ENCODE results near the gene HCRTR2.
"Not testable (repeated sequence)": the region's sequence is repeated elsewhere in the genome, so short reads cannot be mapped to it uniquely, and the experiment has no call there.

Gene HCRTR2

DNA sequence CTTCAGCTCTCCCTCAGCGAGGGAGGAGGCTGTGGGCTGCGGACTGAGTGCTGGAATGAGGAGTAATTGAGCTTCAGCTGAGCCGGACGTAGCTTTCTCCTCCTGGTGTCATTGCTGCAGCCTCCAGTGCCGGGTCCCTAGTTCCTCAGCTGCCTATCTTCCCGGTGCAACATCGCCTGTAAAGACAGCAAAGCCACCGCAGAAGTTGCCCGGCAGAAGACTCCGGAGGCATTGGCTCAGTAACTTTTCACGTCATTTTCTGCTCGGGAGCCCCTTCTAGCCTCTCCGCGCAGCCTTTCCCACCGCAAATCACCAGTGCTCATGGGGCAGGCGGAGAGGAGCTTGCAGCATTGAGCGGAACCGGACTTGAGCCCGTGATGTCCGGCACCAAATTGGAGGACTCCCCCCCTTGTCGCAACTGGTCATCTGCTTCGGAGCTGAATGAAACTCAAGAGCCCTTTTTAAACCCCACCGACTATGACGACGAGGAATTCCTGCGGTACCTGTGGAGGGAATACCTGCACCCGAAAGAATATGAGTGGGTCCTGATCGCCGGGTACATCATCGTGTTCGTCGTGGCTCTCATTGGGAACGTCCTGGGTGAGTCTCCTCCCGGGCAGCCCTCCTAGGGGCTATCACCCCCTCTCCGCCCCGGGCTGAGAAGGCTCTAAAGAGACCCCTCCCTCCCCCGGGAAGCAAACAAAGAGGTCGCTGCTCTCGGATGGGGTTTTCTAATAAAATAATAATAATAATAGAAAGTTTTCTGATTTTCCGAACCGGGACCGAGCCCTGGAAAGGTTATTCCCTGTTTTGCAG lies at the start of gene HCRTR2:
Gene HCRTR2 (plus strand): TSS at position 305 of the 816 bp plus-strand sequence. CDS start 73 bp downstream, at position 378.
- no peaks in the 10 kb centered on the region for H3K27me3 ChIP-seq (ENCODE audit: control insufficient read depth, insufficient read depth, low read length)
- H3K9ac ChIP-seq (ENCODE audit: low read length) = no peak within 1 kb of the TSS
- H3K36me3 ChIP-seq (ENCODE audit: control insufficient read depth, insufficient read depth, low read length) = no peaks in the 10 kb centered on the region
- no peaks in the 10 kb centered on the region for H3K4me1 ChIP-seq (ENCODE audit: control insufficient read depth, insufficient read depth, low read length)
- peak within 1 kb of the TSS; percentile 45 for H3K4me3 ChIP-seq (ENCODE audit: low read length)
- no peak within 1 kb of the TSS for H3K27ac ChIP-seq (ENCODE audit: low read depth, low read length)

DNA sequence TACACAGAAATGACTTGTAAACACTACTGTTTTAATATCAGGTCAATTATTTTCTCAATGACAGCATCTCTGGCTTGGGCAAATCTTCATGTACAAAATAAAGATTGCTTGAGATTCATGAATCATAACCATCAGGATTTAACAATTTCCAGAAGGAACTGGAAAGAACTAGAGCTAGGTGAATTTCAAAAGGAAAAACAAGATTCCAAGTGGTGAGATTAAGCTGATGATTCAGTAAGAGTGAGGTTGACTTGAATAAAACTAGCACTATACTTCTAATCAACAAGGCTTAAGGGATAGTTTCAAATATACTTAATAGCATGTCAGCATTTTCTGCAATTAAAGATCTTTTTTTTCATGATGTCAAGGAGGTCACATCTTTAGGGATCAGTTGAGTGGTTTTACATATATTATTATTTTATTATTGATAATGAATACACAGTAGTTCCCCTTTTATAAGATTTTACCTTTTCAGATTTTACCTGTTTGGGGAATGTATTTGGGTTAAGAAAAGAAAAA lies 43.5 kb upstream of the HCRTR2 start:
- Histone ChIP-seq H3K36me3 (ENCODE audit: control insufficient read depth, insufficient read depth, low read length) (no peaks in the 10 kb centered on the region), H3K9ac (ENCODE audit: low read length) (no peak overlapping the region), H3K4me1 (ENCODE audit: control insufficient read depth, insufficient read depth, low read length) (no peaks in the 10 kb centered on the region), H3K27ac (ENCODE audit: low read depth, low read length) (no peak overlapping the region), H3K27me3 (ENCODE audit: control insufficient read depth, insufficient read depth, low read length) (no peaks in the 10 kb centered on the region), H3K4me3 (ENCODE audit: low read length) (no peak overlapping the region)

DNA sequence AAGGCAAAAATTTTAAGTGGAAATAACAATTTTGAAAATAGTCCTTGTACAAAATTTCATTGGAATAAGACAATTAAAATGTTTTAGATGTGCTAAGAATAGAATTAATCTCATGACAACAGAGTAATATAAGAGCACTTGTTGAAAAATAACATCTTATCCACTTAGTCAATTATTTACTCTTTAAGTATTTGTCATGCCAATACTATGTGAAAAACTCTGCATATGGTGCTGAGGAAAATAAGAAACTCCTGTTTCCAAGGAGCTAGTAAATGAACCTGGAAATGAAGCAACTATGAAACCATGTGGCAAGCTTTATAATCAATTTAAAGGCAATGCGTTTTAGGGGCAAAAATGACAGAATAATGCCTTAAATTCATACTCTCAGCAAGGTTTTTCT lies 42.7 kb upstream of the HCRTR2 start:
- no peak overlapping the region for H3K4me3 ChIP-seq (ENCODE audit: low read length)
- H3K36me3 ChIP-seq (ENCODE audit: control insufficient read depth, insufficient read depth, low read length) = no peaks in the 10 kb centered on the region
- H3K4me1 ChIP-seq (ENCODE audit: control insufficient read depth, insufficient read depth, low read length) = no peaks in the 10 kb centered on the region
- H3K27me3 ChIP-seq (ENCODE audit: control insufficient read depth, insufficient read depth, low read length) = no peaks in the 10 kb centered on the region
- H3K9ac ChIP-seq (ENCODE audit: low read length) = no peak overlapping the region
- H3K27ac ChIP-seq (ENCODE audit: low read depth, low read length) = no peak overlapping the region

DNA sequence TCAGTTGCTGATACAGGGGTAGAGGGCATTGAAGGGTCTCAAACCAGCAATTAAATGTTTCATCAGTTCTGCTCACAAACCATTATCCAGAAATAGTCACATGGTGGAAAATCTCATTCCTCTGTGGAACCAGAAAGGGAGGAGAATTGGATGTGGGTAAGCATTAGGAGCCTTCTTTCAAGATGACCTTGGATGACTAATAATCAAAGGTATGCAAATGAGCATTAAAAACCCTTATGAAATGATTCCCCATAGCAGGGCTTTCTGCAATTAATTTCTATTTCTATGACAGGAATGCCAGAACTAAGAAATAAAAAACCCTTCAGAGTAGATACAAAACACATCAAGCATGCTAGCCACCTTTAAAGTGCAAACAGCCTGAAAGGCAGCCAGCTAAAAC lies 37.4 kb upstream of the HCRTR2 start:
- H3K9ac ChIP-seq (ENCODE audit: low read length) = no peak overlapping the region
- H3K4me3 ChIP-seq (ENCODE audit: low read length) = no peak overlapping the region
- no peak overlapping the region for H3K27ac ChIP-seq (ENCODE audit: low read depth, low read length)
- H3K27me3 ChIP-seq (ENCODE audit: control insufficient read depth, insufficient read depth, low read length) = no peaks in the 10 kb centered on the region
- no peaks in the 10 kb centered on the region for H3K36me3 ChIP-seq (ENCODE audit: control insufficient read depth, insufficient read depth, low read length)
- H3K4me1 ChIP-seq (ENCODE audit: control insufficient read depth, insufficient read depth, low read length) = no peaks in the 10 kb centered on the region

DNA sequence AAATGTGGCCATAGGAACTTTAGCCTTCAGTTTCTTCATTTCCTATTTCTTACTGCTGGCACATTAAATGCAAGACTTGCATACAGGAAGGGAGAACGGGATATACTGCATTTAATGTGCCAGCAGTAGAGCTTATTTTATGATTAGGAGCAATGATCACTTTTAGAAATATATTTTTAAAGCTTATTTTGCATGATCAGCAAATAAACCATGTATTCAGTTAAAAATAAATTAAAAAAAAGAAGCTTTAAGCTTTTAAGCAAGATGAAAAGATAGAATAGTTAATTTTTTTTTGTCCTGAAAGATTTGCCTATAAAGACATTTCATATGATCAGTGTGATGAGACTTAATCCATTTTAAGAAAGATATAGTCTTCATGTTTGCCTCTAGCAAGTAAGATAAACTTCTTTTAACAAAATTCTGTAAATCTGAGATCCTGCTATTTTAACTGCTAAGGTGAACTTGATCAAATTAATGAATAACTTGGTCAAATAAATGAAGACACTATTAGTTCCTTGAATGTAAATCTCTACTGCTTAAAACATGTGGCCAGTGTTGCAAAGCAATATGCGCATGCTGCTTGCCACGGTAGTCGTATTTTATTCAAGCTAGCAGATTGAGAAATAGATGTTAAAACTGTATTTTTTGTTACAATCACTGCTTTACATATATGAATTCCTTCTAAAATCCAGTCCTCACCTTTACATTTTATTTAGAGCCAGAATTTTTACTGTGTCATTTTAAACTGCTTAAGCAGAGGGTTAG lies 36.2 kb upstream of the HCRTR2 start:
- Histone ChIP-seq H3K27ac (ENCODE audit: low read depth, low read length) (no peak overlapping the region), H3K9ac (ENCODE audit: low read length) (no peak overlapping the region), H3K36me3 (ENCODE audit: control insufficient read depth, insufficient read depth, low read length) (no peaks in the 10 kb centered on the region), H3K4me1 (ENCODE audit: control insufficient read depth, insufficient read depth, low read length) (no peaks in the 10 kb centered on the region), H3K27me3 (ENCODE audit: control insufficient read depth, insufficient read depth, low read length) (no peaks in the 10 kb centered on the region), H3K4me3 (ENCODE audit: low read length) (no peak overlapping the region)

DNA sequence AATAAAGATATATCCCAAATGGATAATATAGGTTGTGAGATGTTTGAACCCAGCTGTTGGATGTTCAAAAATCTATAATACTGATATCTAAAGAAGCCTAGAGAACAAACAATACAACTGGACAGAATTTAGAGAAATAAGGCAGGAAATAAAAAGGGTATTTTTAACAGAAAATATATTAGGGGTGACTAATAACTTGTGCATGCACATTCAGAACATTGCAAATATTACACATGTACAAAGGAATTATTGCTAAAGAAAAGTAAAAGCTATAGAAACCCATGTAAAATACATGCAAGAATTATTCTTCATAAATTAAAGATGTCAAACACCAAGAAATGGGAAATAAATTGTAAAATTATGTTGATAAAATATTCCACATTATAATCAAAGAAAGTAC lies 32.7 kb upstream of the HCRTR2 start:
- H3K4me1 ChIP-seq (ENCODE audit: control insufficient read depth, insufficient read depth, low read length) = no peaks in the 10 kb centered on the region
- H3K4me3 ChIP-seq (ENCODE audit: low read length) = no peak overlapping the region
- no peaks in the 10 kb centered on the region for H3K36me3 ChIP-seq (ENCODE audit: control insufficient read depth, insufficient read depth, low read length)
- H3K27me3 ChIP-seq (ENCODE audit: control insufficient read depth, insufficient read depth, low read length) = no peaks in the 10 kb centered on the region
- no peak overlapping the region for H3K27ac ChIP-seq (ENCODE audit: low read depth, low read length)
- H3K9ac ChIP-seq (ENCODE audit: low read length) = no peak overlapping the region

DNA sequence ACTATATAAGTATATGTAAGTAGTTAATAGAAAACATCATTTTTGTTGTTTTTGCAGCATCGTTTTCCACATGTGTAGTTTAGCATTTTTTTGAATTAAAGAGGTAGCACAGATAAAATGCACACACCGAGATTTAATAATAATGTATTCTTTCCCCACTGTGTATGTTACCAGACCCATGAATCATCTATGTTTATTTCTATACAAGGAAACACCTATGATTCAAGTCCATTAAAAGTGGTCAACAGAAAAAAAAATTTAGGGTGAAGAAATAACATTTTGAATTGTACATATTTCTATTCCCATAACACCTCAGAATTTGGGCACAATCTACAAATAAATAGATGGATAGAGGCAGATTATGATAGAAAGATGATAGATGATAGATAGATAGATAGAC lies 31.7 kb upstream of the HCRTR2 start:
- Histone ChIP-seq H3K4me1 (ENCODE audit: control insufficient read depth, insufficient read depth, low read length) (no peaks in the 10 kb centered on the region), H3K36me3 (ENCODE audit: control insufficient read depth, insufficient read depth, low read length) (no peaks in the 10 kb centered on the region), H3K4me3 (ENCODE audit: low read length) (no peak overlapping the region), H3K9ac (ENCODE audit: low read length) (no peak overlapping the region), H3K27me3 (ENCODE audit: control insufficient read depth, insufficient read depth, low read length) (no peaks in the 10 kb centered on the region), H3K27ac (ENCODE audit: low read depth, low read length) (no peak overlapping the region)

DNA sequence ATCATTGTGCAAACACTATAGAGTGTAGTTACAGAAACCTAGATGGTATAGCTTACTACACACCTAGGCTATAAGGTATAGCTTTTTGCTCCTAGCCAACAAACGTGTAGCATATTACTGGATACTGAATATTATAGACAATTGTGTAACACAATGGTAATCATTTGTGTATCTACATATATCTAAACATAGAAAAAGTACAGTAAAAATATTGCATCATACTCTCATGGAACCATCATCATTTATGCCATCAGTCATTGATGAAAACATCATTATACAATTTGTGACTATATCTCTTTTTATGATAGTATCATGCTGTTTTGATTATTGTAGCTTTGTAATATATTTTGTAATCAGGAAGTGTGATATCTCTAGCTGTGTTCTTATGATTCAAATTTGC lies 21.0 kb upstream of the HCRTR2 start:
- H3K27ac ChIP-seq (ENCODE audit: low read depth, low read length) = no peak overlapping the region
- H3K9ac ChIP-seq (ENCODE audit: low read length) = no peak overlapping the region
- H3K4me3 ChIP-seq (ENCODE audit: low read length) = no peak overlapping the region
- no peaks in the 10 kb centered on the region for H3K4me1 ChIP-seq (ENCODE audit: control insufficient read depth, insufficient read depth, low read length)
- no peaks in the 10 kb centered on the region for H3K27me3 ChIP-seq (ENCODE audit: control insufficient read depth, insufficient read depth, low read length)
- no peaks in the 10 kb centered on the region for H3K36me3 ChIP-seq (ENCODE audit: control insufficient read depth, insufficient read depth, low read length)

DNA sequence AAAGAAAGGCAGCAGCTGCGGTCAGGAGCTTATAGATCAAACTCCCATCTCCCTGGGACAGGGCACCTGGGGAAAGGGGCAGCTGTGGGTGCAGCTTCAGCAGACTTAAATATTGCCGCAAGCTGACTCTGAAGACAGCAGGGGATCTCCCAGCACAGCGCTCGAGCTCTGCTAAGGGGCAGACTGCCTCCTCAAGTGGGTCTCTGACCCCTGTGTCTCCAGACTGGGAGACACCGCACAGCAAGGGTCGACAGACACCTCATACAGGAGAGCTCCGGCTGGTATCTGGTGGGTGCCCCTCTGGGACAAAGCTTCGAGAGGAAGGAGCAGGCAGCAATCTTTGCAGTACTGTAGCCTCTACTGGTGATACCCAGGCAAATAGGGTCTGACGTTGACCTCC lies 15.5 kb upstream of the HCRTR2 start:
- not testable (repeated sequence) for H3K9ac ChIP-seq (ENCODE audit: low read length); H3K27me3 ChIP-seq (ENCODE audit: control insufficient read depth, insufficient read depth, low read length); H3K36me3 ChIP-seq (ENCODE audit: control insufficient read depth, insufficient read depth, low read length); H3K27ac ChIP-seq (ENCODE audit: low read depth, low read length); H3K4me3 ChIP-seq (ENCODE audit: low read length); H3K4me1 ChIP-seq (ENCODE audit: control insufficient read depth, insufficient read depth, low read length)

DNA sequence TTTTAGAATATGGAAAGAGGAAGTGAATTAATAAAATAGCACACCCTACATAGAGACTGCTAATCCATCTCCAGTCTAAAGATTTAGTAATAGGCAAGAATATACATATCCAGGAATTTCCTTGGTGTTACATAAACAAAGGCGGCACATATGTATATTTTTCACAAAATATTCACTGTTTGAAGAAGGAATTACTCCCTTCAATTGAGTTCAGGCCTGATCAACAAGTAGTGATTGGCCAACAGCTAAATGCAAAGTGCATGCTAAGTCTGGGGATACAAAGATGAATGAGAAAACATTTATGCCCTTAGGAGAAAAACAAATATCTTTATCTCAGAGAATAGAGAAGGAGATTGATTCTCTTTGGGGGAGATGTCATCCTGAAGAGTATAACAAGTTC lies 6.5 kb upstream of the HCRTR2 start:
- H3K27me3 ChIP-seq (ENCODE audit: control insufficient read depth, insufficient read depth, low read length) = no peaks in the 10 kb centered on the region
- no peak overlapping the region for H3K4me3 ChIP-seq (ENCODE audit: low read length)
- H3K27ac ChIP-seq (ENCODE audit: low read depth, low read length) = no peak overlapping the region
- no peaks in the 10 kb centered on the region for H3K4me1 ChIP-seq (ENCODE audit: control insufficient read depth, insufficient read depth, low read length)
- no peak overlapping the region for H3K9ac ChIP-seq (ENCODE audit: low read length)
- no peaks in the 10 kb centered on the region for H3K36me3 ChIP-seq (ENCODE audit: control insufficient read depth, insufficient read depth, low read length)

DNA sequence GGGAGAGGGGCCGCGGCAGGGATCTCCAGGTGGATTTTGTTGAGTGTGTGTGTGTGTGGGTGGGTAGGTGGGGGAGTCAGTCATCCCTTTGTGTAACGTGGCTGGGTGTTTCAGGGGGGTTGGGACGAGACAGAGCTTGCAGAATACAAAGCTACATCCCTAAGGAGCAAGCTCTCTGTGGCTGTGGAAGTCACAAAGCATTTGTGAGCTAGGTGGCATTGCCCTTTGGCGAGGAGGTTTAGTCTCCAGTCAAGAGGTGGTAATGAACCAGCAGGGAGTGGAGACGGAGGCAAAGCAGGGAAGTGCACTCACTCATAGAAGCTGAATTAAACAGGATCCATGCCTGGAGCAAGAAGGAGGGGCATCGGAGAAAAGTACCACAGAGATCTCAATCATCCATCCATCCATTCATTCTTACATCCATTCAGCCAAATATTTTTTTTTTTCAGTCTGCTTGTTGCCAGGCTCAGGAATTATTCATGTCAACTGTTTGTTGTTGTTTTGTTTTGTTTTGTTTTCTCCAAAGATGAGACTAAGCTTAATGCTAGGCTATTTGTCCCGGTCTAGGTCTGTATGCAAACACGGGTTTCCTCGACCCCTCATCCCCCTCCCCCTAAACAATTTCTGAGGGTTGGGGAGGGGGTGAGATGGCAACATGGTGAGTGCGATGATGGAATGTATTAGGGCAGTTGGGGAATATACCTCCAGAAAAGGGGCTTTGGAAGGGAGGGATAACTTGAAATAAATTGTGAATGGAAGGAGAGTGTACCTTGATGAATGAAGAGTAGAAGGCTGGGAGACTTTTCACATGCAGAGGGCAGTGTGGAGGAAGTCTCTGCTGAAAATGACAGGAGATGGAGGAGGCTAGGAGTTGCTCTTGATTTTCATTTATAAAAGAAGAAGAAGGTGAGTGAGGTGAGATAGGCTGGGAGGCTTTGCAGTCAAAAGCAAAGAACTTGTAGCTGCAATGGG lies 1.0 kb downstream of the HCRTR2 start:
- no peaks in the 10 kb centered on the region for H3K27me3 ChIP-seq (ENCODE audit: control insufficient read depth, insufficient read depth, low read length)
- no peaks in the 10 kb centered on the region for H3K4me1 ChIP-seq (ENCODE audit: control insufficient read depth, insufficient read depth, low read length)
- no peak overlapping the region for H3K9ac ChIP-seq (ENCODE audit: low read length)
- H3K27ac ChIP-seq (ENCODE audit: low read depth, low read length) = no peak overlapping the region
- no peaks in the 10 kb centered on the region for H3K36me3 ChIP-seq (ENCODE audit: control insufficient read depth, insufficient read depth, low read length)
- H3K4me3 ChIP-seq (ENCODE audit: low read length) = no peak overlapping the region

DNA sequence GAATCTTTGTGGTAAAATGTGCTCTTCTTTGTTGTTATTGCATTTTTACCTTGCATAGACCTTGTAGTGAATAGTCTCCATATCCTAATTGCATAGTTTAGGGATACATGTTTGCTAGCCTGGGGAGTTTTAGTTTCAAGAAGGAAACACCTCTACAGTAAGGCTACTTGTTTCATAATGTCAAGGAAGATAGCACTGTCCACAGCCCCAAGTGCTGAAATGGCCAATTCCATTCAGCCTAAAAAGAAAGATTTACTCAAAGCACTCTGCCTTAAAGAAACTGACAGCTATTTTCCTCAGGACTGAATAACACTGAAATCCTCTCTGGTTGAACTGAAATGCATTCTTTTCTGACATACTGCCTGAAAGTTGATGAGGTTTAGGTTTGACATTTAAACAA lies 2.6 kb downstream of the HCRTR2 start:
- H3K27ac ChIP-seq (ENCODE audit: low read depth, low read length) = no peak overlapping the region
- no peak overlapping the region for H3K4me3 ChIP-seq (ENCODE audit: low read length)
- no peaks in the 10 kb centered on the region for H3K4me1 ChIP-seq (ENCODE audit: control insufficient read depth, insufficient read depth, low read length)
- H3K27me3 ChIP-seq (ENCODE audit: control insufficient read depth, insufficient read depth, low read length) = no peaks in the 10 kb centered on the region
- no peaks in the 10 kb centered on the region for H3K36me3 ChIP-seq (ENCODE audit: control insufficient read depth, insufficient read depth, low read length)
- no peak overlapping the region for H3K9ac ChIP-seq (ENCODE audit: low read length)
